PFSK-1 (cell line): ENCODE results near the gene CIDEA.

Source experiments
- POLR2AphosphoS5 ChIP-seq: IDR thresholded peaks from 2 replicates; pipeline ENCODE4 v1.6.1; 2012; ENCODE audit warnings: low read depth, mild to moderate bottlenecking, control low read depth, low read length, moderate library complexity
- REST ChIP-seq, 2 experiments: IDR thresholded peaks; 2 replicates each; pipeline versions ENCODE4 v1.6.1 to v1.8.0; 2011 to 2012; ENCODE audit warnings: low read depth in 2 of 2, low read length in 2 of 2, control low read depth in 1 of 2, inconsistent platforms in 1 of 2, mild to moderate bottlenecking in 1 of 2, moderate library complexity in 1 of 2; ENCODE audit not compliant: insufficient read depth in 1 of 2
- TAF1 ChIP-seq: IDR thresholded peaks from 2 replicates; pipeline ENCODE4 v1.6.1; 2012; ENCODE audit warnings: low read length, control low read depth, borderline replicate concordance; ENCODE audit not compliant: insufficient read depth

- no peak for TF ChIP-seq TAF1
- no peak for TF ChIP-seq POLR2AphosphoS5
- TF ChIP-seq REST (IDR thresholded peaks at IDR 0.05; ENCODE audit: insufficient read depth in 1 of 2, low read depth in 2 of 2, low read length in 2 of 2) = no peak
These were observed 22.8 kb downstream of the CIDEA start for GRCh38 chr18:12276736-12277554.
